SK-N-MC (cell line): ENCODE results near the gene PNMA8A.

Experiments used
- DNase-seq: peaks from one replicate; pipeline ENCODE4 v3.0.0-alpha.2; 2011; ENCODE audit warnings: low read depth, low spot score
- H3K27ac ChIP-seq: fragments of 200-600 bp; sonication (generic); 2 replicates; pipeline ENCODE4 v1.5.1; 2016; ENCODE audit warnings: mixed run types
- H3K36me3 ChIP-seq: fragments of 200-600 bp; sonication (generic); 2 replicates; pipeline ENCODE4 v1.6.1; 2017; ENCODE audit warnings: antibody characterized with exemption, low read length, mixed read lengths; ENCODE audit not compliant: insufficient read depth
- H3K4me3 ChIP-seq: fragments of 200-600 bp; sonication (generic); 2 replicates; pipeline ENCODE4 v1.5.1; 2016
- H3K9ac ChIP-seq: fragments of 200-600 bp; sonication (generic); 2 replicates; pipeline ENCODE4 v1.8.0; 2017; ENCODE audit warnings: mixed run types, mixed read lengths; ENCODE audit not compliant: insufficient read length
- H3K9me3 ChIP-seq: fragments of 200-600 bp; sonication (generic); 2 replicates; pipeline ENCODE4 v1.6.1; 2017; ENCODE audit warnings: low read depth, mild to moderate bottlenecking, antibody characterized with exemption, low read length, moderate library complexity, mixed read lengths
- EZH2 ChIP-seq: fragments of 200-600 bp; sonication (generic); IDR thresholded peaks from one replicate; pipeline ENCODE4 v1.6.1; 2017; ENCODE audit warnings: antibody characterized with exemption
- FOXP2 ChIP-seq: optimal IDR thresholded peaks from 2 replicates; pipeline ENCODE3; 2011; ENCODE audit warnings: mild to moderate bottlenecking, moderate library complexity; ENCODE audit not compliant: insufficient read depth; ENCODE audit errors: extremely low read length, control extremely low read depth
- POLR2AphosphoS5 ChIP-seq: IDR thresholded peaks from 2 replicates; pipeline ENCODE4 v1.6.1; 2012; ENCODE audit warnings: mild to moderate bottlenecking, low read depth, low read length, borderline replicate concordance

Gene PNMA8A

DNA sequence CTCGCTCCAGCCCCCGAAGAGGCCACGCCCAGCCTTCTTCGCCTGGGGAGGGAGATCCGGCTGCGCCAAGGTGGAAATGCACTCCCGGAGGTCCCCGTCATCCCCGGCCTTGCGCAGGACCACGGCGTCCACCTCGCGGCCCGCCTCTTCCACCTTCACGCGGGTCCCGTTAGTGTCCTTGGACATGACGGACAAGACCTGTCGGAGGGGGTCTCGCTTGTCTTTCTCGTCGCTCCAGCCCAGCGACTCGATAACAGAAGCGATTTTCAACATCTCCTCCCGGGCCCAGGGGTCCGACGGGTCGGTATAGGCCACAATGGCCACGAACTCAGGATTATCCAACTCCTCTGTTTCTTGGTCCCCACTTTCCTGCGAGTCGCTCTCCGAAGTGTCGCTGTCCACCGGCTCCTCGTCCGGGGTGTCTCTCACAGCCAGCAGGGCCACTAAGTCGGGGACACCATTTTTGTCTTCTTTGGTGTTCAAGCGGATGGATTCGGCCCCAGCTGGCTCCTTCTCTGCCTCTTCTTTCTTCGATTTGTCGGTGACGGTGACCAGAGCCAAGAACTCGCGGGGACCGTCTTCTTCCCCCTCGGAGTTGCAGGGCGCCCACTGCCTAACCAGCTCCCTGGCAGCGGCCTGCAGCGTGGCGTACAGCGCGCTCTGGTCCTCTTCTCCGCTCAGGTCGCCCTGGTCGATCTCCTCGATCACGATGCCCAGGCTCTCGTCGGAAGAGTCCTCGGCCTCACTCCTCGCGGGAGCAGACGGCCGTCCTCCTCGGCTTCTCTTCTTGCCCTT is 23.0 kb upstream of the PNMA8A start:
- TF ChIP-seq POLR2AphosphoS5 (no peak), FOXP2 (no peak), EZH2 (no peak)
- Histone ChIP-seq H3K9me3 (no peaks in the 10 kb centered on the region), H3K9ac (no peak overlapping the region), H3K36me3 (no peaks in the 10 kb centered on the region), H3K4me3 (no peak overlapping the region), H3K27ac (no peak overlapping the region)
- no peak for DNase-seq

- no peak for DNase-seq
- H3K4me3 ChIP-seq = no peak overlapping the region
- TF ChIP-seq EZH2 (no peak), FOXP2 (no peak), POLR2AphosphoS5 (no peak)
- no peak overlapping the region for H3K27ac ChIP-seq
- no peaks in the 10 kb centered on the region for H3K9me3 ChIP-seq
- no peak overlapping the region for H3K9ac ChIP-seq
- no peaks in the 10 kb centered on the region for H3K36me3 ChIP-seq
These were observed 22.1 kb upstream of the PNMA8A start for GRCh38 chr19:46493236-46494145.

DNA sequence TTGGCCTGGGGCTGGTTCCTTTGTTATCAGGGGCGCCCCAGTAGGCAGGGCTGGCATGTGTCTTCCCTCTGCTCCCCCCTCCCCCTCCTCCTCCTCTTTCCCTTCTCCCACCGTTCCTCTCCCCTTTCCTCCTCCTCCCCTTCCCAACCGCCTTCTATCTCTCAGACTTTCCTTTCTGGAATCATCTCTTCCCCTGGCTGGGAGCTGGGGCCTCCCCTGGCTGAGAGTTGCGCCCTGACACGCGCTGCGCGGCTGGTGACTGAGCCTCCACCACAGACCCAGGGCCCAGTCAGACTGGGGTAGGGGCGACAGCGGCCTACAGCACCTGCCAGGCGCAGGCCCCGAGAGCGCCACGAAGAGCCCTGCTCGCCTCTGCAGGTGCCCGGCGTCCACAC is 21.5 kb upstream of the PNMA8A start:
- Histone ChIP-seq H3K4me3 (no peak overlapping the region), H3K9me3 (no peaks in the 10 kb centered on the region), H3K27ac (no peak overlapping the region), H3K36me3 (no peaks in the 10 kb centered on the region), H3K9ac (no peak overlapping the region)
- TF ChIP-seq EZH2 = no peak
- no peak for TF ChIP-seq FOXP2
- no peak for TF ChIP-seq POLR2AphosphoS5
- no peak for DNase-seq

DNA sequence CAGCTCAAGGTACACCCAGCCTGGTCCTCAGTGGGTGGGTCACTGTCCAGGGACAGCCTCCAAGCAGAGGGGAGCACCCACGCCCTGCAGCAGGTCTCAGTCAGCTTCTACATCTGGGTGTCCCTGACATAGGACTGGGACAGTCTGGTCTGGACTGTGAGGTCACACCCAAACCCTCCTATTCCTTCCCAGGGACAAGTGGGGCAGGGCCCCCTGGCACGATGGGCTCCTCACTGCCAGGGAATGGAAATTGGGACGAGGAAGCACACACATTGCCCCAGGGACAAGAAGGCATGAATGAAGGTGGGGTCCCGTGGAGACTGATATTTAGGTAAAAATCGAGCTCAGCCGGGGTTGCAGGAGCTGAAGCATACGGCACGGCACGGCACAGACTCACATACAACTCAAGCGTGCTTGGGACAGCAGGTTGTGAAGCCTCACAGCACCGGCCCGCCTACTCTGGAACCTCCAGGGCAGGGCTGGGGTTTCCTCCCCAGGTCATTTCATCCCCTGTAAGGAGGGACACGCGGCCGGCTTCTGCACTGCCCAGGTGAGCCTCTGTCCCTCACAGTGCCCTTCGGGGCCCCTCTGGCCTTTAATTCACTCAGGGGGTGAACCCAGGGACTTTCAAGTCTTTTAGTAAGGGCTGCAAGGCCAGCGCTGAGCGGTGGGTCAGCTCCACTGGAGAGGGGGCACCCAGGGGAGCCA is 20.8 kb upstream of the PNMA8A start:
- no peaks in the 10 kb centered on the region for H3K9me3 ChIP-seq
- TF ChIP-seq POLR2AphosphoS5 (no peak), FOXP2 (no peak), EZH2 (no peak)
- H3K36me3 ChIP-seq = no peaks in the 10 kb centered on the region
- no peak overlapping the region for H3K9ac ChIP-seq
- H3K4me3 ChIP-seq = no peak overlapping the region
- DNase-seq = no peak
- no peak overlapping the region for H3K27ac ChIP-seq

DNA sequence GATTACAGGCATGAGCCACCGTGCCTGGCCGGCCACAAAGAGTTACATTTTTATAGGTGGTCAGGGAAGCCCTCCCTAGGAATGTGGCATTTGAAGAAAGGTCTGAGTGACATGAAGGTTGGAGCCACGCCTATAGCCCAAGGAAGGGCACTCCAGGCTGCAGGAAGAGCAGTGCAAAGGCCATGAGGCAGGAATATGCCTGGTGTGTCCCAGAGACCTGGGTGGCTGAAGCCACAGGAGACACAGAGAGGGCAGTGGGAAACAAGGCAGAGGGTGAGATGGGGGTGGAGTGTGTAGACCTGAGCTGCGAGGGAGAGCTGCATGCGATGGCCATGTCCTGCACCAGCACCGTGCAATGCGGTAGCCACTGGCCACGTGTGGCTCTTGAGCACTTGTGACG is 19.4 kb upstream of the PNMA8A start:
- H3K4me3 ChIP-seq = no peak overlapping the region
- no peak overlapping the region for H3K9ac ChIP-seq
- TF ChIP-seq EZH2 (no peak), POLR2AphosphoS5 (no peak), FOXP2 (no peak)
- H3K9me3 ChIP-seq = no peaks in the 10 kb centered on the region
- H3K36me3 ChIP-seq = no peaks in the 10 kb centered on the region
- DNase-seq = no peak
- no peak overlapping the region for H3K27ac ChIP-seq

DNA sequence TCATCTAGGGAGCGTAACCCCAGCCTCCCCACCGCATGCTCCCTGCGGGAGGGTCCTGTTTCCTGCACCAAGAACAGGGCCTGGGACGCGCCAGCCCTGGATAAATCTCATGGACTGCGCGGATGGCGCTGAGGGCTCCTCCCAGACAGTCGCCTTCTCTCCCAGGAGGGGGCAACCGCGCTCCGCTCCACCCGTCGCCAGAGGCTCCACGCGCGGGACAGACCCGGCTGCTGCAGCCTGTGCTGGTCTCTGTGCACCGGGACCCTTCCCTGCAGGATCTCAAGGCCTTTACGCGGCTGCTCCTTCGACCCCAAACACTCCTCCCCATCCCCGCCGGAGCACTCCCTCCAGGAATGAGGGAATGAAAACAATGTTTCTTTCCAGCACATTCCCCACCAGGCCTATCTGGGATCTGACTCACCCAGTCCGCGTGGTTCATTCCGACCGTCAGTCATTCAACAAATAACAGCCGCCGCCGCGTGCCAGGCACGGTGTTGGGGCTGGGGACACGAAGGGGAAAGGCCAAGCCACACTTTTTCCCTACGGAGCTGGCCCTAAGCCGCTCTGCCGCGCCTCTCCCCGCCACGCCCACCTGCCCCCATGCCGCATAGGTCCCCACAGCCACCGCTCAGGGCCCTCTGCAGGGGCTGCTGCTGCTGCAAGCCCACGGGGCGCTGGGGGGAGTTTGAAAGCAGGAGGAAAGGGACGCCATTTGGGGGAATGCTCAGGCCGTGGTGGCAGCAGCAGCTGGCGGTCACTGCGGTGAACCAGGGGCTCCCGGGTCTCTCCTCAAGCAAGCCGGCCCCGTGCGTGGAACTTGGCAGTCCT is 18.3 kb upstream of the PNMA8A start:
- H3K9me3 ChIP-seq = no peaks in the 10 kb centered on the region
- no peak overlapping the region for H3K27ac ChIP-seq
- H3K36me3 ChIP-seq = no peaks in the 10 kb centered on the region
- no peak for DNase-seq
- TF ChIP-seq EZH2 (no peak), POLR2AphosphoS5 (no peak), FOXP2 (no peak)
- H3K9ac ChIP-seq = no peak overlapping the region
- H3K4me3 ChIP-seq = no peak overlapping the region

GRCh38 chr19:46488551-46488950 is 17.2 kb upstream of the PNMA8A start:
- H3K9ac ChIP-seq = no peak overlapping the region
- TF ChIP-seq EZH2 (no peak), FOXP2 (no peak), POLR2AphosphoS5 (no peak)
- no peak for DNase-seq
- no peaks in the 10 kb centered on the region for H3K9me3 ChIP-seq
- no peak overlapping the region; the same call in 1 of the 2 replicates for H3K4me3 ChIP-seq
- H3K27ac ChIP-seq = no peak overlapping the region
- H3K36me3 ChIP-seq = no peaks in the 10 kb centered on the region
